Raji (cell line): ENCODE data around the gene TNIK.

Experiments used
- POLR2A ChIP-seq: IDR thresholded peaks from 2 replicates; pipeline ENCODE4 v1.6.1; 2011; ENCODE audit warnings: low read depth, low read length, control low read depth; ENCODE audit not compliant: insufficient read depth

TNIK gene

GRCh38 chr3:171257251-171258203 is 202.7 kb downstream of the TNIK start:
- TF ChIP-seq POLR2A = no peak

DNA sequence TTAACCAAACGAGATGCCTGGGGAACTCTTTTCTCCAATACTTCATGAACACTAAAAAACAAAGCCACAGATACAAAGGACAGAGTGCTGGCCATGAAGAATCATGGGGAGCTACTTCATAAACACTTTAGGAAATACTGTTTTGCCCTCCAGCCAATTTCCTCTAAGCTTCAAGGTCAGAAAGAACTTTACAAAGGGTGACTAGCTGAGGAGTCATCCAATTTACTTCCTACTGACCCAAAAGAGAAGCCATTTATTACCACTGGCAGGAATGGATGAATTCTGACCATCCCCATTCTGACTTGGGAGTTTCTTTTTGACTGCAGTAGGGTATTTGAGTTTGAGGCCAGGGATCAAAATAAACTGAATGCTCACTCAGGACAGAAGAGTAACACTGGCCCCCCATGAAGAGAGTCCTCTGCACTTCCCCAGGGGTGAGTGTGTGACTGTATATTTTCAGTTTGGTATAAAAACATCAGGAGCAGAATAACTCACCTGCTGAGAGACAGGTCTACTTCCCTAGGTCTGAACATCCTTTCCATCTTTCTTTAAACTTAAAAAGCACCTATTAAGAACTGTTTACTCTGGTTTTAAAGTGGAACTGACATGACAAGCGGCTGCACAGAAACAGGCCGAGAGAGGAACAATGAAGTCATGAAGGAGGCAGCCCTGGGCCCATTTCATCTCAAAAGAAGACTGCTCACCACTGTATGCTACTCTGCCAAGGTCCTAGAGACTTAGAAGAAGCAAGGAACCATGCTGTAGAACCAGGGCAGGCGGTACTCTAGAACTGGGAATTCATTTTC is 203.6 kb downstream of the TNIK start:
- TF ChIP-seq POLR2A = no peak

GRCh38 chr3:171255236-171255806 is 204.9 kb downstream of the TNIK start:
- no peak for TF ChIP-seq POLR2A

GRCh38 chr3:171254315-171254714 is 205.9 kb downstream of the TNIK start:
- TF ChIP-seq POLR2A = no peak

DNA sequence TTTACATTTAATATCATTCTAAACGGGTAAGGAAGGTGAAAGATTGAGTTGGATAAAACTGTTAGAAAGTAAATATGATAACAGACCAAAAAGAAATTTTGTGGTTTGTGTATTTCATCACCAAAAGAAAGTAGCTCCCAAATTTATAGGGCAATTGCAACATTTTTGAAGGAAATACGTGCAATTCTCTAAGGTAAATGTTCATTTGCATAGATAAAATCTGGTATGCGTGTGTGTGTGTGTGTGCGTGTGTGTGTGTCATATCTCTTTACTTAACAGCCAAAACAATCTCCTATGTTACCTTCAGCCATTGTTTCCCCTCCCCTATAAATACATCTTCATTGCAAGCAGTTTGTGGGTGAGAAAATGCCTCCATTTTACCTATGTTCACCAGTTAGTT is 208.4 kb downstream of the TNIK start:
- no peak for TF ChIP-seq POLR2A

- TF ChIP-seq POLR2A = no peak
Observed at GRCh38 chr3:171250444-171250843, 209.8 kb downstream of the TNIK start.

DNA sequence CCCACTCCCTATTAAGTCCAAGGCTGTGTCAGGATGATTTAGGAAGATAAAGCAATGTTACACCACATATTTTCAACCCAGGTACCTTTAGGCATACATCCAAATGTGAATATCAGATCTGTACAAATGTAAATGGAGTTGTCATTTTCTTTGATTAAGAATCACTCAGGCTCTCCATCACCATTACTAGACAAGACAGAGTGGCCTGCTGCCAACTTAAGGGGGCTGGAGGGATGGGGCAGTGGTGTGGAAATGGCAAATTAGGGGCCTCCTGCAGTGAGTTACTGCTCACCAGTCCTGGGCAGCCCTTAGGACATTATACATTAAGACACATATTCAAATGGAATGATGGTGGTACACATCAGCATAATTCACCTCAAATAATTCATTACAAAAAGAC is 211.0 kb downstream of the TNIK start:
- no peak for TF ChIP-seq POLR2A

GRCh38 chr3:171248426-171249111 is 211.6 kb downstream of the TNIK start:
- no peak for TF ChIP-seq POLR2A

- no peak for TF ChIP-seq POLR2A
Observed at GRCh38 chr3:171245796-171246765, 214.1 kb downstream of the TNIK start.

DNA sequence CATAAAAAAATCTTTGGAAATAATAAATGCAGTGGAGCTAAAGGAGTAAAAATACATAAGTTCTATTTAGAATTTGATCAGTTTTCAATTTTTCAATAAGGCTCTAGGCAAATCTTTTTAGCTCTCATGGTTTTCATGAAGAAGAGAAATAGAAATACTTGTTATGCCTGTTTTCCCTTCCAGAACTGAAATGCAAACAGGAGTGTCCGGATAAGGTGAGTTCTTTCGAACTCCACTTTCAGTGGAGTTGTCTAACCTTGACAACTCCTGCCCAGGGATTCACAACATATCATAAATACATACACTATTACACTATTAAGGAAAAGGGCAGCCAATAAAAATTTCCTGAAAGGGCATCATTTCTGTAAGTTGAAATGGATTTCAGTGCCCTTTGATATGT is 217.3 kb downstream of the TNIK start:
- TF ChIP-seq POLR2A = no peak

DNA sequence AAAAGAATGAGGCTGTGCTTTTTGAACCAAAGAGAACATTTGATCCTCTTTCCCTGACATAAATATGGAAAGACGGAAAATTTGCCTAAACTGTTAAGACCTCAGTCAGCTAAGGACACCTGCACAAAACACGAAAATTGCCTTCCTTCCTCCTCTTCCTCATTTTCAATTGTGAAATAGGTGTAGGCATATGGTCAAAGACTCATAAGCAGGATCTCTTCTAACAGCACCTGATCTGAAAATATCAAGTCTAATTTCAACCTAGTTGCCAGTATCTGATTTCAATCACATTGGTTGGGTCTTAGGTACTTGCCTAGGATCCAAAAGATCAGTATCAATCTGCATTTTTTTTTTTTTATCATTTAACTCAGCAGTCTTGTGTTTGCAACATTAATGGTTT is 218.0 kb downstream of the TNIK start:
- no peak for TF ChIP-seq POLR2A

- TF ChIP-seq POLR2A = no peak
Observed at GRCh38 chr3:171240504-171240835, 219.7 kb downstream of the TNIK start.

- no peak for TF ChIP-seq POLR2A
Observed at GRCh38 chr3:171239757-171240503, 220.3 kb downstream of the TNIK start.
